Mammary microvascular endothelial cell (primary cell): ENCODE results near the gene RMC1. TPM values are rescaled to one million over a fixed set of nuclear protein-coding genes. Genes with fewer than 3 reads are reported as not detected.

Experiments used
- total RNA-seq: library from RNA; depleted of rRNA; stranded (reverse); fragments of >200 nt; gene quantifications from 2 replicates; pipeline ENCODE4 v1.2.3, GENCODE V29; 2015

The RMC1 gene
- total RNA-seq = 21.3 and 22.1 TPM in 2 replicates

DNA sequence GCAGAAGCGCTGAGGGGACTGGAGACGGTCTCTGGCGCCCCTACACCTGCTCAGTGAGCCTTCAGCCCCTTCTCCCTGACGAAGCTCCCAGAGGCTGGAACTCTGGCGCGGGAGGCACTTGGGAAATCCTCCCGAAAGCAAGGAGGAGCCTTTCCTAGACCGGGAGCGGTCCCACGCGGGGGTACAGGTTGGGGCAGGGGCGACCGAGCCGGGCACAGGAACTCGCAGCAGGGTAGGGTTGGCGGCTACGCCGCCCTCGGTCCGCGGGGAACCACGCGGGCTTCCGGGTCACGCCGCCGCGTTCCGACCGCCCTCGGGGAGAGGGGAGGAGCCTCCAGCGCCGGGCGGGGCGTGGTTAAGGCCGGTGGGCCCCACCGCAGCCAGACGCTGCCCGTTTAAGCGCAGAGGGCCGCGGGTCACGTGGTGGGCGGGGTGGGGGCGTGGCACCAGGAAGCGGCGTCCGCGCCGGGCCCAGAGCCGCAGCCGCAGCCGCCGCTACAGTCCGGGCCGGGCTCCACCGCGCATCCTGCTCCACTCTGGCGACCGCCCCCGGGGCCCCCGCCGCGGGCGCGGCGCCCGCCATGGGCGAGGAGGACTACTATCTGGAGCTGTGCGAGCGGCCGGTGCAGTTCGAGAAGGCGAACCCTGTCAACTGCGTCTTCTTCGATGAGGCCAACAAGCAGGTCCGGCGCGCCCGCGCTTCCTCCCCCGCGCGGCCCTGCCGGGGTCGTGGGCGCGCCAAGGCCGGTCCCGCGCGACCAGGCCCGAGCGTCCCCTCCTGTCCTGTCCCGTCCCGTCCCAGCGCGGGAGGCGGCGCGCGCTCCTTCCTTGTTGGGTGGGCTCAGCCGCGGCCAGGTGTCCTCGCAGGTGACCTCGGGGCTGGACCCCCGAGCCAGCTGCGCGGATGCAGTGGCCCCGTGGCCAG is at the start of gene RMC1:
Gene RMC1, plus strand, starts transcription at position 474 of the 925 bp plus-strand sequence. Its CDS starts 108 bp downstream, at position 582.

Other genes starting within 250 kb of the RMC1 start
- gene RIOK3, start 50.2 kb upstream of the RMC1 start, total RNA-seq = 45.0 and 49.8 TPM in 2 replicates
- 61.4 and 62.8 TPM in 2 replicates for gene NPC1, start 83.0 kb downstream of the RMC1 start, total RNA-seq
- 1.5 and 2.2 TPM in 2 replicates for gene ANKRD29, start 159.4 kb downstream of the RMC1 start, total RNA-seq
- gene LAMA3, start 185.9 kb downstream of the RMC1 start, total RNA-seq = 5.9 and 9.0 TPM in 2 replicates